RWPE2 (cell line): Measurements from ENCODE around the gene NRAP.
A peak's percentile ranks its signal among the peaks of the same experiment; 100 is the strongest.

Source experiments
- ATAC-seq: fragments of 200-7000 bp; cut with Tn5 transposase; 3 replicates; pipeline ENCODE4 v1.9.1; 2021; ENCODE audit warnings: low read depth
- DNase-seq: peaks from one replicate; pipeline ENCODE4 v3.0.0-alpha.2; 2020; ENCODE audit warnings: low spot score
- H3K27ac ChIP-seq: fragments of 450-650 bp; 2 replicates; pipeline ENCODE4 v1.5.1; 2017; ENCODE audit warnings: mild to moderate bottlenecking; ENCODE audit not compliant: poor library complexity, severe bottlenecking
- H3K27me3 ChIP-seq: fragments of 250-450 bp; sonication (Bioruptor Pico); 2 replicates; pipeline ENCODE4 v1.5.1; 2021; ENCODE audit warnings: mild to moderate bottlenecking, moderate library complexity; ENCODE audit not compliant: insufficient read depth, poor library complexity, severe bottlenecking
- H3K36me3 ChIP-seq: fragments of 250-450 bp; sonication (Bioruptor Pico); 2 replicates; pipeline ENCODE4 v1.5.1; 2020; ENCODE audit warnings: low read depth, mild to moderate bottlenecking, moderate library complexity
- H3K4me1 ChIP-seq: fragments of 250-450 bp; sonication (Bioruptor Pico); 2 replicates; pipeline ENCODE4 v1.5.1; 2021; ENCODE audit warnings: mild to moderate bottlenecking, moderate library complexity; ENCODE audit not compliant: insufficient read depth, poor library complexity, severe bottlenecking
- H3K4me3 ChIP-seq: fragments of 250-450 bp; sonication (Bioruptor Pico); 2 replicates; pipeline ENCODE4 v1.5.1; 2021; ENCODE audit warnings: mild to moderate bottlenecking, moderate library complexity; ENCODE audit not compliant: severe bottlenecking
- H3K9me3 ChIP-seq: fragments of 250-450 bp; sonication (Bioruptor Pico); 2 replicates; pipeline ENCODE4 v1.5.1; 2021; ENCODE audit warnings: mild to moderate bottlenecking, moderate library complexity; ENCODE audit not compliant: severe bottlenecking
- CTCF ChIP-seq: fragments of 450-650 bp; IDR thresholded peaks from one replicate; pipeline ENCODE4 v1.5.1; 2017; ENCODE audit warnings: mild to moderate bottlenecking, moderate library complexity; ENCODE audit not compliant: poor library complexity, severe bottlenecking

NRAP gene

GRCh38 chr10:113709221-113709838 is 45.5 kb upstream of the NRAP start:
- Histone ChIP-seq H3K9me3 (no peaks in the 10 kb centered on the region), H3K4me1 (no peaks in the 10 kb centered on the region), H3K36me3 (no peaks in the 10 kb centered on the region; the same call in 1 of the 2 replicates), H3K4me3 (no peak overlapping the region), H3K27ac (no peak overlapping the region), H3K27me3 (no peaks in the 10 kb centered on the region)
- TF ChIP-seq CTCF: no peak
- ATAC-seq (peak; percentile 44; the same call in 2 of the 3 replicates), DNase-seq (no peak)

GRCh38 chr10:113708640-113709039 is 44.8 kb upstream of the NRAP start:
- ATAC-seq: no peak
- Histone ChIP-seq H3K27ac (no peak overlapping the region), H3K36me3 (no peaks in the 10 kb centered on the region; the same call in 1 of the 2 replicates), H3K27me3 (no peaks in the 10 kb centered on the region), H3K4me3 (no peak overlapping the region), H3K9me3 (no peaks in the 10 kb centered on the region), H3K4me1 (no peaks in the 10 kb centered on the region)
- DNase-seq: no peak
- TF ChIP-seq CTCF: no peak

- Histone ChIP-seq H3K27me3 (no peaks in the 10 kb centered on the region), H3K4me3 (no peak overlapping the region), H3K36me3 (no peaks in the 10 kb centered on the region; the same call in 1 of the 2 replicates), H3K27ac (no peak overlapping the region), H3K9me3 (no peaks in the 10 kb centered on the region), H3K4me1 (no peaks in the 10 kb centered on the region)
- ATAC-seq (no peak), DNase-seq (no peak)
- TF ChIP-seq CTCF: no peak
Observed at GRCh38 chr10:113706623-113707022, 42.8 kb upstream of the NRAP start.

GRCh38 chr10:113705344-113705652 is 41.5 kb upstream of the NRAP start:
- no peak for ATAC-seq
- DNase-seq: no peak
- TF ChIP-seq CTCF: peak; percentile 62
- Histone ChIP-seq H3K4me1 (no peaks in the 10 kb centered on the region), H3K36me3 (peaks cover 2% of the 10 kb centered on the region), H3K9me3 (no peaks in the 10 kb centered on the region), H3K4me3 (no peak overlapping the region), H3K27me3 (no peaks in the 10 kb centered on the region), H3K27ac (no peak overlapping the region)

- Histone ChIP-seq H3K27me3 (no peaks in the 10 kb centered on the region), H3K27ac (no peak overlapping the region), H3K9me3 (no peaks in the 10 kb centered on the region), H3K4me3 (no peak overlapping the region), H3K4me1 (no peaks in the 10 kb centered on the region), H3K36me3 (peaks cover 5% of the 10 kb centered on the region)
- TF ChIP-seq CTCF: peak; percentile 82
- peak; percentile 59; the same call in 2 of the 3 replicates for ATAC-seq
- DNase-seq: no peak
Observed at GRCh38 chr10:113704637-113705343, 40.9 kb upstream of the NRAP start.
